Fibroblast of skin of right biceps (primary cell): ENCODE measurements around the gene RILPL1.
"Not testable (repeated sequence)": the region's sequence is repeated elsewhere in the genome, so short reads cannot be mapped to it uniquely, and the experiment has no call there.

ENCODE experiments used
- DNase-seq: peaks from one replicate; pipeline ENCODE4 v3.0.0-alpha.2; 2013

RILPL1 gene

DNA sequence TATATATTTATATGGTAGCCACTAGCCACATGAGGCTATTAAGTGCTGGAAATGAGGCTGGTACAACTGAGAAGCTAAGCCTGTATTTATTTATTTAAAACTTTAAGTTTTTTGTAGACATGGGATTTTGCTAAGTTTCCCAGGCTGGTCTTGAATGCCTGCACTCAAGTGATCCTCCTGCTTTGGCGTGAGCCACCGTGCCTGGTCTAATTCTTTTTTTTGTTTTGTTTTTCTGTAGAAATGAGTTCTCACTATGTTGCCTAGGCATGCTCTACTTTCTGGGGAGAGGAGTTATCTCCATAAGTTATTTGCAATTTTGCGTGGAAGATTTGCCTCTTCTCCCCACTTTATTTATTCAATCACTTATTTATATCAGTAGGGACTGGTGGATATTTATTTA lies 80.4 kb downstream of the RILPL1 start:
- no peak for DNase-seq

GRCh38 chr12:123452276-123452550 lies 81.3 kb downstream of the RILPL1 start:
- not testable (repeated sequence) for DNase-seq

- DNase-seq, result no peak
Measured at GRCh38 chr12:123450636-123451035, 82.9 kb downstream of the RILPL1 start.

DNA sequence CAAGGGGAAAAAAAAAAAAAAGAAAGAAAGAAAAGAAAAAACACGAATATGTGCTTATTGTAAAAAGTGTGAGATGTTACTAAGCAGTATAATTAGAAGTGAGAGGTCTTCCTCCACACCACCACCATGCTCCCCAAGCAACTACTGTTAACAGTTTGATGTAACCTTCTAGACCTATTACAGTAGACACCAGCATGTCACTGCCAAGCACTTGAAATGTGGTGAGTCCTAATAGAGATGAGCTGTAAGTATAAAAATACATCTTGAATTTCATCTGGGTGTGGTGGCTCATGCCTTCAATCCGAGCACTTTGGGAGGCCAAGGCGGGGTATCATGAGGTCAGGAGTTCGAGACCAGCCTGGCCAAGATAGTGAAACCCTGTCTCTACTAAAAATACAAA lies 83.7 kb downstream of the RILPL1 start:
- no peak for DNase-seq

DNA sequence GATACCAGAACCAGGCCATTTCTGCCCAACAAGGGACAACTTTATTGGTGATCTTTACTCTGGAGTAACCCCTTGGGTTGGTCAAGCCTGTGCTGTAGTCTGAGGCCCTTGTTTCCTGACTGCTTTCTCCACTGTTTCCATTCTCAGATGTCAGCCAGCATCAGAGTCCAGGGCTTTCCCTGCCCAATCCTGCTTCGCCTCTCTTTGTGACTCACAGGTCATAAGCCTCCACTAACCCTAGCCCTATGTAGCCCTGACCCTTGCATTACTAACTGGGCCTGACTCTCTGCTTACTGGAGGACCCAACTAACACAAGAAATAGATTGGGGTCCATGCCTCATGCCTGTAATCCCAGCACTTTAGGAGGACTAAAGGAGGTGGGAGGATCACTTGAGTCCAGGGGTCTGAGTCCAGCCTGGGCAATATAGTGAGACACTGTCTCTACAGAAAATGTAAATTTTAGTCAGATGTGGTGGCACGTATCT lies 84.2 kb downstream of the RILPL1 start:
- no peak for DNase-seq

DNA sequence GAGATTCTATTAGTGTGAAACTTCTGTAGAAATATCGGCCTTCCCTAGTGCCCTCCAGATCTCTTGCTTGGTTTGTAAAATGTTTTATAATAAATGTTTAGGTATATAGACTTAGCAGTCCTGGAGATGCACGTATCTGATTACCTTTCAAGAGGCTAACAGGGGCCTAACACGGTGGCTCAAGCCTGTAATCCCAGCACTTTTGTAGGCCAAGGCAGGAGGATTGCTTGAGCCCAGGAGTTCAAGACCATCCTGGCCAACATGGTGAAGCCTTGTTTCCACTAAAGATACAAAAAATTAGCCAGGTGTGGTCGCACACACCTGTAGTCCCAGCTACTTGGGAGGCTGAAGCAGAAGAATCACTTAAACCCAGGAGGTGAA lies 87.2 kb downstream of the RILPL1 start:
- no peak for DNase-seq

DNA sequence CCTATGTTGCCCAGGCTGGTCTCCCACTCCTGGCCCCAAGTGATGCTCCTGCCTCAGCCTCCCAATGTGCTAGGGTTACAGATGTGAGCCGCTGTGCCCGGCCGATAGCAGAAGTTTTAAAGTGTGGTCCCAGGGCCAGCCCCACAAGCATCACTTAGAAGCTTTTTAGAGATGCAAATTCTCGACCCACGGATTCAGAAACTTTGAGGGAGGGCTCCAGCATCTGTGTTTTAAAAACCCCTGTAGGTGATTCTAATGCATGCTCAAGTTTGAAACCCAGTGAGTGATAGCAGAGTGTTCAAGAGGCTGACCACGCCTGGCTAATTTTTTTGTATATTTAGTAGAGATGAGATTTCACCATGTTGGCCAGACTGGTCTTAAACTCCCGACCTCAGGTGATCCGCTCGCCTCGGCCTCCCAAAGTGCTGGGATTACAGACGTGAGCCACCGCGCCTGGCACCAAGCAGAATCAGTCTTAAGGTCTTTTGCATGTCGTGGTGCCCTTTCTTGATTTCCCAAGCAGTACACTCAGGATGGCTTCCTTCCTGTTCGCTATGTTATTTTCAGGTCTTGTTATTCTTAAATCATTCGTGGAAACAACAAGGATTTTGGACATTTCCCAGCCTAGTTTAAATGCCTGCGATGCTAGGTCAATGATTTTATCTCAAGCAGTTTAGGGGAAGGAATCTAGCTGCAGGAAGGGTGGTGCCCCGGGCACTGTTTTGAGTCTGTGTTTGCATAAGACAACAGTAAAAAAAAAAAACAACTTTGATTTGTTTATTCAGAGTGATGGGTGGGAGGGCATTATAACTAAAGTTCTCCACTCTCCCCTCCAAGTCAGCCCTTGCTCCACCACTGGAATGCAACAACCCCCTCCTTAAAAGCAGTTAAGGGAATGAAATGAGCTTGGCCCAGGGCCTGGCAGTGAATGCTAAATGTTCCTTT lies 87.9 kb downstream of the RILPL1 start:
- DNase-seq, result no peak

GRCh38 chr12:123444092-123445026 lies 89.2 kb downstream of the RILPL1 start:
- no peak for DNase-seq

DNA sequence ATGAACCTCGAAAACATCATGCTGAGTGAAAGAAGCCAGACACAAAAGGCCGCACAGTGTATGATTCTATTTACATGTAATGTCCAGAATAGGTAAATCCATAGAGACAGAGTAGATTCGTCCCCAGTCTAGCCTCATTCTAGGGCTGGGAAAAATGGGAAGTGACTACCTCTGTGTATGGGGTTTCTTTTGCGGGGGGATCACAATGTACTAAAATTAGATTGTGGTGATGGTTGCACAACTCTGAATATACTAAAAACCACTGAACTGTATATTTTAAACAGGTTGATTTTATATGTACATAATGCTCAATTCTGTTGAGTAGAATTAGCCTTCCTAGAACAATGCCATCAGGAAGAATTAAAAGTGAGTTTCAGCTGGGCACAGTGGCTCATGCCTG lies 90.7 kb downstream of the RILPL1 start:
- no peak for DNase-seq

- no peak for DNase-seq
Measured at GRCh38 chr12:123441523-123442164, 91.9 kb downstream of the RILPL1 start.

DNA sequence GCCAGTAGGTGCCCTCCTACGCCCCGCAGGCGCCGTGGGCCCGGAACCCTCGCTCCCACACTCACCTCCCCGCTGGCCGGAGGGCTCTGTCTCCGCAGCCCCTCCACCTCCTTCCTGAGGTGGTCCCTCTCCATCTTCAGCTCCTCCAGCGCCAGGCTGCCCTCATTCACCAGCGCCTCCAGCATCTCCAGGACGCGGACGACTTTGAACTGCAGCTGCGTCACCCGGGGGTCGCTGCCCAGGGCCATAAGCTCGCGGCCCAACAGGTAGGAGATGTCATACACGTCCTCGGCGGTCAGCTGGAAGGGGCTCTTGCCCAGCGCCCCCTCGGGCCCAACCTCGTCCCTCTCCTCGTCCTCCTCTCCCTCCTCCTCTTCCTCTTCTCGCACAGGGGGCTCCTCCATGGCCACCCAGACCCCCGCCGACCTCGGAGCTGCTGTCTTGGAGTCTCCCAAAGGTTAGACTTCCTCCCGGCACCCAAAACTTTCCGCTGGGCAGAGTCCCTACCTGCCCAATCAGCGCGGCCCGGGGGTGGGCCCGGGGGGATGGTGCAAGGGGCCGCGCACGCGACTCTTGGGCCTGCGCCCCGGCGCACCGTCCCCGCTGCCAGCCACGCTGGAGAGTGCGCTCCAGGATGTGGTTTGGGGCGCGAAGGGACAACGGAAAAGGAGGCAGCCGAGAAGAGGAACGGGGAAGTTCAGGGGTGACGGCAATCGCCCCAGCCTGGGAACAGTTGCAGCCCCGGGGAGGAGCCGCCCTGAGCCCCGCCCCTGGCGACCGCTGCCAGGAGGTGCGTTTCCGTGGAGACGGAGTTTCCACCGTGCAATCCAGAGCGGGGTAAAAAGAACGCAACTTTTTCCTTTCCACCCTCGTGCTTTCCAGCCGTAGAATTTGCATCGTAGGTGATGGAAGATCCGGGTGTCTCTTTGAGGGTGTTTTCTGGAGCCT lies 97.2 kb downstream of the RILPL1 start, which contains the start of gene RILPL2:
Gene RILPL2, minus strand, starts transcription at position 668 of the 948 bp plus-strand sequence. Its CDS starts 264 bp downstream, at position 404.
- peak; percentile 69 for DNase-seq

GRCh38 chr12:123435636-123436016 lies 97.9 kb downstream of the RILPL1 start:
- no peak for DNase-seq

- no peak for DNase-seq
Measured at GRCh38 chr12:123433615-123434014, 99.9 kb downstream of the RILPL1 start.

- not testable (repeated sequence) for DNase-seq
Measured at GRCh38 chr12:123431951-123432817, 101.3 kb downstream of the RILPL1 start.

- DNase-seq, result not testable (repeated sequence)
Measured at GRCh38 chr12:123429101-123429500, 104.4 kb downstream of the RILPL1 start.

DNA sequence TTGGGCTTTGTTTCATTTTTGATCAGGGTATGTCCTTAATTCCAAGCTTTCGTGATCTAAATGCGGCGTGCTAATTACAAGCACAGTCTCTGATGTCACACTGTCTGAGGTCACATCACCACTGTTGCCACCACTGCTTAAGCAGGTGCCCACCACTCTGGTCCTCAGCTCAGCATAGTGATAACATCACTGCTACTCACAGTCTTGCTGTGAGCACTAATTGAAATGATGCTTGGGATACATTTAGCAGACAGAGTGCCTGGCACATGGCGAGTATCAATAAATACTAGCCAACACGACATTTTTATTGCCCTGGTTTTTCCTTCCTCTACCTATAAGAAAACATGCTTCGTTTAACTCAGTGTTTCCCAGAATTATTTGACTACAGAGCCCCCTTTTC lies 104.9 kb downstream of the RILPL1 start:
- DNase-seq, result no peak

DNA sequence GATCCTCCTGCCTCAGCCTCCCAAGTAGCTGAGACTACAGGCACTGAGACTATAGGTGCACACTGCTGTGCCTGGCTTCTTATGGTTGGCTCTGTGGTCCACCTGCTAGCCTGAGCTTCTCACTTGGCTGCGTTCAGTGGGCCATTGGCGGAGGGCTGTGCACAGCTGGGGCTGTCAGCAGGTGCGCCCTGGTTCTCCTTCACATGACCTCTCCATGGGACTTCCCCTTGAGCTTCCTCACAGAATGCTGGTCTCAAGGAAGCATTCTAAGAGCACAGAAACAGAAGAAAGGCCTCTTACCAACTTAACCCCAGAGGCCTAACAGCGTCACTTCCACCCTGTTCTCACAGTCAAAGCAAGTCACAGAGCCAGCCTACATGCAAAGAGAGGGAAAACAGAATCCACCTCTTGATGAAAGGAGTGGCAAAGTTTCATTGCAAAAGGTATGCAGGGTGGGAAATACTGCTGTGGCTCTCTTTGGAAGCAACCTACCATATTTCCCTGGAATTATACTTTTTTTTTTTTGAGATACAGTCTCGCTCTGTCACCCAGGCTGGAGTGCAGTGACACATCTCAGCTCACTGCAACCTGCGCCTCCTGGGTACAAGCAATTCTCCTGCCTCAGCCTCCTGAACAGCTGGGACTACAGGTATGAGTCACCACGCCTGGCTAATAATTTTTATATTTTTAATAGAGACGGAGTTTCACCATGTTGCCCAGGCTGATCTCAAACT lies 106.3 kb downstream of the RILPL1 start:
- no peak for DNase-seq

- DNase-seq, result no peak
Measured at GRCh38 chr12:123421314-123421713, 112.2 kb downstream of the RILPL1 start.
